CD14-positive monocyte (primary cell): ENCODE data around the gene CCNC. TPM values are rescaled to one million over a fixed set of nuclear protein-coding genes. Genes with fewer than 3 reads are reported as not detected.

Source experiments
- DNase-seq, 3 donors: peaks; one replicate each; pipeline ENCODE4 v3.0.0-alpha.2; 2011 to 2022
- H2AFZ ChIP-seq: 2 replicates; pipeline ENCODE4 v1.6.0; 2012; ENCODE audit warnings: mild to moderate bottlenecking, low read depth, low read length, inconsistent platforms; ENCODE audit not compliant: insufficient read depth, poor library complexity, severe bottlenecking
- H3K27ac ChIP-seq, 2 donors: 1 replicate in 1 of 2; 2 replicates in 1 of 2; pipeline ENCODE4 v1.5.1; 2012 to 2013; ENCODE audit warnings: low read length in 2 of 2, control low read depth in 1 of 2, inconsistent platforms in 1 of 2, low read depth in 1 of 2, mild to moderate bottlenecking in 1 of 2
- H3K27me3 ChIP-seq, 2 donors: one replicate each; pipeline versions ENCODE4 v1.6.0 to v1.6.1; 2011 to 2013; ENCODE audit warnings: low read length in 2 of 2; ENCODE audit not compliant: control insufficient read depth in 2 of 2, insufficient read depth in 2 of 2
- H3K36me3 ChIP-seq, 2 donors: replicated peaks in 1 of 2; 1 replicate in 1 of 2; 2 replicates in 1 of 2; pipeline versions ENCODE4 v1.5.1 to v1.6.1; 2012 to 2013; ENCODE audit warnings: low read length in 2 of 2, control low read depth in 1 of 2, inconsistent platforms in 1 of 2, mild to moderate bottlenecking in 1 of 2; ENCODE audit not compliant: insufficient read depth in 2 of 2, control insufficient read depth in 1 of 2
- H3K4me1 ChIP-seq, 2 donors: 1 replicate in 1 of 2; 2 replicates in 1 of 2; pipeline versions ENCODE4 v1.5.1 to v1.6.1; 2012 to 2013; ENCODE audit warnings: low read length in 2 of 2, control low read depth in 1 of 2, inconsistent platforms in 1 of 2, mild to moderate bottlenecking in 1 of 2, moderate library complexity in 1 of 2; ENCODE audit not compliant: insufficient read depth in 2 of 2, control insufficient read depth in 1 of 2
- H3K4me2 ChIP-seq: replicated peaks from 2 replicates; pipeline ENCODE3; 2012; ENCODE audit warnings: low read length, moderate library complexity, mild to moderate bottlenecking; ENCODE audit not compliant: poor library complexity, severe bottlenecking; ENCODE audit errors: extremely low read depth
- H3K4me3 ChIP-seq, 3 experiments: fragments of 200-600 bp in 1 of 3; sonication (generic) in 1 of 3; replicated peaks in 1 of 3; 1 replicate in 2 of 3; 2 replicates in 1 of 3; pipeline ENCODE4 v1.5.1; 2011 to 2013; ENCODE audit warnings: low read length in 3 of 3, mild to moderate bottlenecking in 3 of 3, control low read depth in 2 of 3, low read depth in 2 of 3, inconsistent platforms in 1 of 3, moderate library complexity in 1 of 3
- H3K79me2 ChIP-seq: 2 replicates; pipeline ENCODE4 v1.6.0; 2012; ENCODE audit warnings: mild to moderate bottlenecking, control low read depth, inconsistent platforms, low read length, moderate library complexity; ENCODE audit not compliant: insufficient read depth
- H3K9ac ChIP-seq: 2 replicates; pipeline ENCODE4 v1.6.0; 2017; ENCODE audit warnings: low read length, mild to moderate bottlenecking; ENCODE audit not compliant: insufficient read depth, poor library complexity, severe bottlenecking
- H3K9me3 ChIP-seq, 2 donors: replicated peaks in 1 of 2; 1 replicate in 1 of 2; 2 replicates in 1 of 2; pipeline versions ENCODE4 v1.5.1 to v1.6.1; 2012 to 2013; ENCODE audit warnings: low read length in 2 of 2, control low read depth in 1 of 2; ENCODE audit not compliant: control insufficient read depth in 1 of 2, insufficient read depth in 1 of 2
- H4K20me1 ChIP-seq: 2 replicates; pipeline ENCODE4 v1.6.0; 2012; ENCODE audit warnings: mild to moderate bottlenecking, low read length, control low read depth, moderate library complexity; ENCODE audit not compliant: insufficient read depth
- H3K27ac Mint-ChIP-seq, 7 donors: one replicate each; pipeline ENCODE4 v1.8.0; 2020; ENCODE audit warnings: mild to moderate bottlenecking in 7 of 7, mixed read lengths in 7 of 7, moderate library complexity in 6 of 7, inconsistent platforms in 2 of 7
- H3K27me3 Mint-ChIP-seq, 3 donors: one replicate each; pipeline ENCODE4 v1.8.0; 2021 to 2022; ENCODE audit warnings: low read depth in 3 of 3, mild to moderate bottlenecking in 3 of 3, mixed read lengths in 3 of 3, moderate library complexity in 3 of 3, inconsistent platforms in 1 of 3
- H3K36me3 Mint-ChIP-seq, 2 donors: one replicate each; pipeline ENCODE4 v1.8.0; 2020; ENCODE audit warnings: mixed read lengths in 2 of 2, inconsistent platforms in 1 of 2, mild to moderate bottlenecking in 1 of 2
- H3K4me1 Mint-ChIP-seq: one replicate; pipeline ENCODE4 v1.8.0; 2020; ENCODE audit warnings: mild to moderate bottlenecking, mixed read lengths
- H3K4me3 Mint-ChIP-seq, 2 donors: one replicate each; pipeline ENCODE4 v1.8.0; 2020; ENCODE audit warnings: mild to moderate bottlenecking in 2 of 2, mixed read lengths in 2 of 2, moderate library complexity in 1 of 2
- H3K9me3 Mint-ChIP-seq, 7 donors: one replicate each; pipeline ENCODE4 v1.8.0; 2020 to 2022; ENCODE audit warnings: mixed read lengths in 7 of 7, mild to moderate bottlenecking in 6 of 7, moderate library complexity in 6 of 7, inconsistent platforms in 2 of 7
- whole genome bisulfite sequencing: methylation state at CpG from one replicate; pipeline ENCODE4 v1.1.5; 2013; ENCODE audit warnings: missing lambda C conversion rate; ENCODE audit not compliant: insufficient coverage; 5-methylcytosine and 5-hydroxymethylcytosine counted together
- intact Hi-C, 2 donors: fragments of 100-400 bp; cut with micrococcal nuclease; formaldehyde crosslinking; loops; one replicate each; pipeline versions ENCODE4 v1.15.0 to v1.15.1; 2023
- polyA plus RNA-seq, 3 donors: library from polyadenylated mRNA; depleted of rRNA in 1 of 3; unstranded in 2 of 3; stranded (reverse) in 1 of 3; fragments of 300-500 nt in 2 of 3; fragments of >200 nt in 1 of 3; fragmentation: Illumina TruSeq in 2 of 3; gene quantifications; 1 replicate in 2 of 3; 2 replicates in 1 of 3; pipeline ENCODE4 v1.2.3, GENCODE V29; 2012 to 2021
- TF ChIP-seq, protein P1 (sequence below): fragments of 200-600 bp; IDR thresholded peaks from one replicate; pipeline ENCODE4 v1.8.0; 2022; ENCODE audit warnings: antibody characterized with exemption, mild to moderate bottlenecking

CCNC gene
- polyA plus RNA-seq, 3 donors: 14.9 to 41.9 (median 35.6) TPM

DNA sequence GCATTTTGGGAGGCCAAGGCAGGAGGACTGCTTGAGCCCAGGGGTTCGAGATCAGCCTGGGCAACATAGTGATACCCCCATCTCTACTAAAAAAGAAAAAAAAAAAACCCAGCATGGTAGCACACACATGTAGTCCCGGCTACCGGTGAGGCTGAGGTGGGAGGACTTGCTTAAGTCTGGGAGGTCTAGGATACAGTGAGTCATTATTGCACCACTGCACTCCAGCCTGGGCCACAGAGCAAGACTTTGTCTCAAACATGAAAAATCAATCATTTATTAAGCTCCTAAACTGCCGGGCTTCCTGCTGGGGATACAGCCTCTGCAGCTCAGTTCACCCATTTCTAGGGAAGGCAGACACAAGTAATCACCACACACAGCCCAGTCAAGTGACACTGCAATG, 45.9 kb downstream of the CCNC start:
- no peaks in the 10 kb centered on the region for H4K20me1 ChIP-seq
- H3K27ac Mint-ChIP-seq: no peak overlapping the region
- H3K27me3 Mint-ChIP-seq: peaks cover 2 to 9% (median 9%) of the 10 kb centered on the region in 3 donors

DNA sequence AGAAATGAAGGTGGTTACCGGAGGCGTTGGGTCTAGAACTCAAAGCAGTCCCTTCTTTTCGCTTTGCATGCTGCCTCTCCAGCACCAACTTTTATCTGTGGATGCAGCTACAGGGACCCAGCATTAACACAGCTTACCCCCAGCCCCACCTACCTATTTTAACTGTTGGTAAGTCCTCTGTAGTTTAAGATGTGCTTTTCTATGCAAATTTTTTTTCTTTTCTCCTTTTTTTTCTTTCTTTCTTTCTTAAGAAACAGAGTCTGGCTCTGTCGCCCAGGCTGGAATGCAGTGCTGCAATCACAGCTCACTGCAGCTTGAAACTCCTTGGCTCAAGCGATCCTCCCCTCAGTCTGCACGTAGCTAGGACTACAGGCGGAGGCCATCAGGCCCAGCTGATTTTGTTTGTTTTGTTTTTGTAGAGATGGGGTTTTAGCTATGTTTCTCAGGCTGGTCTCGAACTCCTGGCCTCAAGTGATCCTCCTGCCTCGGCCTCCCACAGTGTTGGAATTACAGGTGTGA, 46.8 kb downstream of the CCNC start:
- Mint-ChIP-seq H3K27ac (peak overlapping the region in 6 of 7 donors; percentile 51 to 93 (median 90)), H3K9me3 (no peaks in the 10 kb centered on the region), H3K4me1 (peaks cover 9% of the 10 kb centered on the region), H3K36me3 (no peaks in the 10 kb centered on the region), H3K4me3 (peak overlapping the region; percentile 100), H3K27me3 (peaks cover 5 to 13% (median 13%) of the 10 kb centered on the region in 3 donors)
- no peaks in the 10 kb centered on the region for H3K79me2 ChIP-seq
- peaks cover 0 to 7% of the 10 kb centered on the region in 2 donors for H3K27me3 ChIP-seq
- peaks cover 6 to 13% of the 10 kb centered on the region in 2 donors for H3K4me1 ChIP-seq
- no peaks in the 10 kb centered on the region for H3K9me3 ChIP-seq
- H3K4me3 ChIP-seq: peak overlapping the region; percentile 90 to 94 (median 90)
- peak overlapping the region; percentile 98 for H2AFZ ChIP-seq
- no peaks in the 10 kb centered on the region for H4K20me1 ChIP-seq
- intact Hi-C loops: no loop called here
- H3K36me3 ChIP-seq: no peaks in the 10 kb centered on the region
- DNase-seq: no peak
- 44% methylated on average over 6 of the region's 9 CpGs for whole genome bisulfite sequencing
- H3K4me2 ChIP-seq: peak overlapping the region; percentile 73
- peak overlapping the region; percentile 69 for H3K9ac ChIP-seq
- TF ChIP-seq, protein P1, sequence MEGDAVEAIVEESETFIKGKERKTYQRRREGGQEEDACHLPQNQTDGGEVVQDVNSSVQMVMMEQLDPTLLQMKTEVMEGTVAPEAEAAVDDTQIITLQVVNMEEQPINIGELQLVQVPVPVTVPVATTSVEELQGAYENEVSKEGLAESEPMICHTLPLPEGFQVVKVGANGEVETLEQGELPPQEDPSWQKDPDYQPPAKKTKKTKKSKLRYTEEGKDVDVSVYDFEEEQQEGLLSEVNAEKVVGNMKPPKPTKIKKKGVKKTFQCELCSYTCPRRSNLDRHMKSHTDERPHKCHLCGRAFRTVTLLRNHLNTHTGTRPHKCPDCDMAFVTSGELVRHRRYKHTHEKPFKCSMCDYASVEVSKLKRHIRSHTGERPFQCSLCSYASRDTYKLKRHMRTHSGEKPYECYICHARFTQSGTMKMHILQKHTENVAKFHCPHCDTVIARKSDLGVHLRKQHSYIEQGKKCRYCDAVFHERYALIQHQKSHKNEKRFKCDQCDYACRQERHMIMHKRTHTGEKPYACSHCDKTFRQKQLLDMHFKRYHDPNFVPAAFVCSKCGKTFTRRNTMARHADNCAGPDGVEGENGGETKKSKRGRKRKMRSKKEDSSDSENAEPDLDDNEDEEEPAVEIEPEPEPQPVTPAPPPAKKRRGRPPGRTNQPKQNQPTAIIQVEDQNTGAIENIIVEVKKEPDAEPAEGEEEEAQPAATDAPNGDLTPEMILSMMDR: no peak
- H3K27ac ChIP-seq: peak overlapping the region in 1 of 2 donors; percentile 76

More for the DNA sequence above, 45.9 kb downstream of the CCNC start:
- Mint-ChIP-seq H3K9me3 (no peaks in the 10 kb centered on the region), H3K36me3 (peaks cover 0 to 3% of the 10 kb centered on the region in 2 donors), H3K4me3 (no peak overlapping the region), H3K4me1 (peaks cover 9% of the 10 kb centered on the region)
- intact Hi-C loops: no loop called here
- no peak overlapping the region for H3K4me2 ChIP-seq
- H3K4me3 ChIP-seq: no peak overlapping the region
- H3K9ac ChIP-seq: no peak overlapping the region
- no peaks in the 10 kb centered on the region for H3K9me3 ChIP-seq
- WGBS: no CpG with 5 or more reads among the region's 4 CpGs
- H2AFZ ChIP-seq: no peak overlapping the region
- peaks cover 0 to under 1% of the 10 kb centered on the region in 2 donors for H3K27me3 ChIP-seq
- TF ChIP-seq, protein P1: no peak
- H3K36me3 ChIP-seq: no peaks in the 10 kb centered on the region
- peaks cover 6 to 13% of the 10 kb centered on the region in 2 donors for H3K4me1 ChIP-seq
- no peak overlapping the region for H3K27ac ChIP-seq
- peak in 2 of 3 donors; percentile 2 to 29 for DNase-seq
- H3K79me2 ChIP-seq: no peaks in the 10 kb centered on the region
